HG03521 (cell line): ENCODE results near the gene RELN.
"Not testable (repeated sequence)": the region's sequence is repeated elsewhere in the genome, so short reads cannot be mapped to it uniquely, and the experiment has no call there.

Experiments used
- ATAC-seq: cut with Tn5 transposase; IDR thresholded peaks from one replicate; pipeline ENCODE4 v1.9.1; 2021; ENCODE audit warnings: mild to moderate bottlenecking, moderate library complexity; ENCODE audit not compliant: unreplicated experiment

RELN gene

DNA sequence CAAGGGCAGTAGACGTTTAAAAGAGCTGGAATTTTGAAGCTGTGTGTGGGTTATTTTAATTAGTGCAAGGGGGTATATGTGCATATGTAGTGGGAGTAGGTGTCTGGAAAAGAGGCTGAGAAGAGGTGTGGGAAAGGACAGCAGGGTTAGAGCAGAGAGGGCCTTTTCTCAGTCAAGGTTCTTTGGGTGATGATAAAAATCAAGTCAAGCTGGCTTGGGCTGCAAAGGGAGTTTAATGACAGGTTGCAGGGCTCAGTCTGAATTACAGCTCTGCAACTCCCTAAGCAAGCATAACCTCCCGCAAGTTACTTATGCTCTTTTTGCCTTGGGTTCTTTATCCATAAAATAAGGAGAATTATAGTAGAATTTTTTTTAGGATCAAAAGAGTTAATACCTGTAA, 83.5 kb downstream of the RELN start:
- ATAC-seq: no peak

DNA sequence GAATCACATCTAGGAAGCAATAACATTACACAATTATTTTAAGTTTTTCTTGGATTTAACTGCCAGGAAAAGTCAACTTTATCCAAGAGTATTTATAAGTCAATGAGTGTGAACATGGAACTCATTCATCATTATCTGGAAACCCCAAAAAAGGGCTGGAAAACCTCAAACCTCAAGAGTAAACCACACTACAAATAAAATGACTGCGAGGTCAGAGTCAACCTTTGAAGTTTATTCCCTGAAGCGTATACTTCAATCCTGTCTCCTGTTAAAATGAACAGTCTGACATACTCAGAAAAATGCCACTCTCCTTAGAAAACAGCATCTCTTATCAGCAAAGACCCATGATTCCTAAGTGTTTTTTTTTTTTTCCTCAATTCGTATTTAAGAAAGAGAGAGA, 86.5 kb downstream of the RELN start:
- no peak for ATAC-seq

- not testable (repeated sequence) for ATAC-seq
Measured at GRCh38 chr7:103896826-103897225, 92.6 kb downstream of the RELN start.

GRCh38 chr7:103894656-103895596, 94.5 kb downstream of the RELN start:
- ATAC-seq: no peak

DNA sequence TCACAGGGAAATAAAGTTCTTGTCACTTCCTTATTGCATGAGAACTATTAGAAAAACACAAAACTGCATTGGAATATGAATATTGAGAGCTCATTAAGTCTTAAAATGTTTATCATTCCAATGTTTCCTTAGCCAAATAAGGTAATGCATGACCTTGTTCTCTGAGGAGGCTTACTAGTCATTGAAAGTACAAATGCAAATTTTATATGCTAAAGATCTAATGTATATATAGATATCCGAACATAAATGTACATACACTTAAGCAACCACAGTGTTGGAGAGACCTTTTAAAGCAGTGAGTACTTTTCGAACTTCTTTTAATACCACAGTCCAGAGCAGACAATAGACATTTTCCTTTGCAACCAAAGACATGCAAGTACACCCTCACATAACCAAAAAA, 96.1 kb downstream of the RELN start:
- no peak for ATAC-seq

- no peak for ATAC-seq
Measured at GRCh38 chr7:103889451-103889850, 100.0 kb downstream of the RELN start.

- ATAC-seq: no peak
Measured at GRCh38 chr7:103888603-103889153, 100.8 kb downstream of the RELN start.

DNA sequence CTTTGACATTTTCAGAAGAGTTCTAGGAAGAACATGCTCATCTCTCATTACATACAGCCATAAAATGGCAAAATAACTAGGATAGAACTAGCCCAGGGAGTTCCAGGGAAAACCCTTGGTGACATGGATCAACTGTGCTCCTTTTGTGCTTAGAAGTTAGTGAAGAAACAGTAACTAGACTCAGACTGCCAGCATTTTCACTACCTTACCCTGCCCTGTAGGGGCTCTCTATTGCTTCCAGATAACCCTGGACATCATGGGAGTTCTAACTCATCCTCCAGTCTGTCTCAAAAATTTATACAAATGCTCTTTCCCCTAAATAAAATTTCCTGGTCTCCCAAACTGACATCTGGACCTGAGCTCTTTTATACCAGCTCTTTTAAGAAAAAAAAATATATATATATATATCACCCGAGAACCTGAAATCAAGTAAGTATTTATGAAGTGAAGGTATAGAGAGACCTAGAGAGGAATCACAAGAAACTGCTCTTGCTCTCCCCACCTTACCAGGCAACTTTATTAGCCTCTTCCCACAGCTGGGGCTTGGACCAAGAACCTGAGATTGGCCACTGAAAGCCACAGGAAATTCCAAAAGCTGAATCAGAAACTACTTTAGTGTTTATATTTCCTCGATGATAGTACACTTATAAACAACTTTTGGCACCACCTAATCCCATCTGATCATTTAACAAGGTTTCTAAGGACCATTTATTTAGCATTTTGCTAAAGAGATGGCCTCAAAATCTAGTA, 101.4 kb downstream of the RELN start:
- ATAC-seq: no peak

DNA sequence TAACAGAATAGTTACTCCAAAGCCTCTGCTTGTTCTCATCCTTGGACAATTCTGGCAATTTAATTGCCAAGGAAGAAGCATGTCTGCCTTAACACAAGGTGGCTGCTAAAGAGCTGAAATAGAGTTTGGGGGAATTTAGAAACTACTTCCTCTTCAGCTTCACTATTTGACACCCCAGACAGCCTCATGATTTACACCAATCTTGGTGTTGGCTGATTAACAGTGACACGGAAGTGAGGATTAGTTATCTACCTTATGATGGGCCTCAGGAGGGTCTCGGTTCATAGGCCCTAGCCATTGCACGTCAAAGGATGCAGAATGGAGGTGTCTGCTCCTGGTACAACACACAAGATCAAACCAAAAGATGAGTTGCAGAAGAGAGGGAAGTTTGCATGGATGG, 102.4 kb downstream of the RELN start:
- no peak for ATAC-seq

DNA sequence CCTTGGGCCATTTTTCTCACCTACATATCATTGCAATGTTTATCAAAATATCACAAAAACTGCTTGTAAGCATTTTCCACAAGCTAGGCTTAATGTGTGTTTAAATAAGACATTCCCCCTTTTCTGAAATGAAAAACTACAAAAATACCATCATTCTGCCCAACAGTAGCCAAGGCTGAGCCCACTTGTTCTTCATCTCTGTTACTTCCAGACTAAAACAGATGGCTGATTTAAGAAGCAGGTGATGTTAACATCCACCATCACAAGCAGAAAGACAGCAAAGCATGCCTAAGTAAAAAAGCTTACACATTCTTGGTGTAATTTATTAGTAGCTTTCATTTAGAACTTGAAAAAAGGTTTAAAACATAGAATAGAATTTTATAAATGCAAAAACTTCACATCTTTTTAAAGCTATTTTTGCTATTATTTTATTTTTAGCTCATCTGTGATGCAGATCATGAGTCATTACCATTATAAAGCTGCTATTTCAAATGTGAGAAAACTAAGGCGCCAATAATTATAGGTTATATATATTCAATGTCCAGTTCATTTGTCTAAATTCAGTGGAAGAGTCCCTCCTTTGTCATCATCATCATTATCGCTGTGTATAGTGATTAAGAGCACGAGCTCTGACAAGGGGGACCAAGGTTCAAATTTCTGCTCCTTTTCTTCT, 109.4 kb downstream of the RELN start:
- ATAC-seq: no peak

- no peak for ATAC-seq
Measured at GRCh38 chr7:103879411-103879810, 110.0 kb downstream of the RELN start.

GRCh38 chr7:103877565-103877964, 111.9 kb downstream of the RELN start:
- ATAC-seq: no peak

GRCh38 chr7:103875718-103876117, 113.7 kb downstream of the RELN start:
- ATAC-seq: no peak

- ATAC-seq: no peak
Measured at GRCh38 chr7:103871473-103871872, 118.0 kb downstream of the RELN start.

DNA sequence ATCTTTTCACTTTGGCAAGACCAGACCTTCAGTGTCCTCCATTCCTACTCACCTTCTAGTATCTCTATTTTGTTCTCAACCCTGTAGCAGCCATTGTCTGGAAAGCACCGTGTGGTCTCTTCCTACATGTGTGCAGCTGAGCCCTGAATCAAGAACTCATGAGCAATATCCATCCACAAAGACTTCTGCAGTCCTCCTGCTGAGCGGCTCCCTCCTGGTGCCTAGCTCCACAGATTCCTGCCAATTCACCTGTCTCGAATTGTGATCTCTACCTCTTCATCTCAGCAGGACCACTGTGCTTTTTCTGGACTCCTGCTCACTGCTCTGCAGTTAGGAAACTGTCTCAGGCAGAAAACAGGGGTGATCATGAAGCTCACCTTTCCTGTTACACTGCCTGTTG, 118.8 kb downstream of the RELN start:
- no peak for ATAC-seq

- ATAC-seq: no peak
Measured at GRCh38 chr7:103867874-103868273, 121.6 kb downstream of the RELN start.

GRCh38 chr7:103866919-103867318, 122.5 kb downstream of the RELN start:
- ATAC-seq: no peak

DNA sequence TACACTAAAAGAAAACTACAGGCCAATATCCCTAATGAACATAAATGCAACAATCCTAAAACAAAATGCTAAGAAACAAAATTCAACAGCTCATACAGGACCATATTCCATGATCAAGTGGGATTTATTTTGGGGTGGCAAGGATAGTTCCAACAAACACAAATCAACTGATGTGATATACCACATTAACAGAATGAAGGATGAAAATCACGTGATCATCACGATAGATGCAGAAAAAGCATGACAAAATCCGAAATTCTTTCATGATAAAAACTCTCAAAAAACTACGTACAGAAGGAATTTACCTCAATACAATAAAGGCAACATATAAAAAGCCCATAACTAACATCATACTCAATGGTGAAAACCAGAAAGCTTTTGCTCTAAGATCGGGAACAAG, 124.0 kb downstream of the RELN start:
- ATAC-seq: no peak

DNA sequence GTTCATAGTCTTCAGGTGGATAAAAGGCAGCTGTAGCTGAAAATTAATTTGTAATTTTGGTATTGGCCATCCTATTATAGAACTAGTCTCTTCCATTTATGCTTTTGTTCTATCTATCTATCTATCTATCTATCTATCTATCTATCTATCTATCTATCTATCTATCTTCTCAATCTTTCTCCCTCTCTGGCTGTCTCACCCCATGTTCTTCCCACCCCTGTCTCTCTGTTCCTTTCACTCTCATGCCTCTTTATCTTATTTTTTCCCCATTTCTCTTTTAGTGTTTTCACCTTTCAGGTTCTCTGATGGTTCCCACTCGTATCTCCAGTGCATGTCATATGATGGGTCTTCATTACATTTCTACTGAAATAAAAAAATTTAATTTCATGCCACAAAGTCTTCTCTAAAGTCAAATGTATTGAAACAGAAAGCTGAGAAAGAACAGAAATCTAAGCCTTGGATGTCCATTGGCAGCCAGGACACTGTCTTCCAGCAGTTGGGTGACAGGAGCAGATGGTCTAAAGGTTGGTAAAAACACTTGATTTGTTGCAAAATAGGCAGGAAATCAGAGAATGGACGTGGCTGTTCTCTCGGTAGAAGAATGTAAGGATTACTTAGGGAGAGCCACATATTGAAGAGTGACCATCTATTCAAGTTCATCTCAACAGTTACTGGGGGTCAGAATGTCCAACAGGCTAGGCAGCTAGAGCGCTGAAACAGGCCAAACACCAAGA, 127.0 kb downstream of the RELN start:
- ATAC-seq: no peak

DNA sequence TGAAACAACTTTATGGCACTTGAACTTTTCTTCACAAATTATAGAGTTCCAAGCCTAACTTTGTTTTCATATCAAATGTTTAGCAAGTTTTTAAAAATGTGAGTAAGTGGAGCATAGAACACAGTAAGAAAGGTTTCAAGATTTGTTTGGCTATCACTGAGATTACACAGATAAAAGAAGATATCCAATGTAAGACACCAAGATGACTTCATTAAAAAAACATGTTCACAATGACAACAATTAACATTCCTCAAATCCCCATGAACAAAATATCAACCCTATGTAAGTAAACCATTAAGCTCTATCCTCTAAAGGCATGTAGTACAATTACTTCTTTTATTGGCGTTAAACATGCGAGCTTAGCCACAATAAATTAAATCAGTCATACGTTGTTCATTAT, 129.7 kb downstream of the RELN start:
- ATAC-seq: no peak

- no peak for ATAC-seq
Measured at GRCh38 chr7:103857435-103857834, 132.0 kb downstream of the RELN start.
